ENCODE results near the gene B3GNT2.

B3GNT2 gene

GRCh38 chr2:62202729-62203128, 6.8 kb downstream of the B3GNT2 start:
- no peak for DNase-seq (ENCODE audit: low read depth in 2 of 2, low spot score in 1 of 2)

- no peak for DNase-seq (ENCODE audit: low read depth in 2 of 2, low spot score in 1 of 2)
These were observed 7.5 kb downstream of the B3GNT2 start for GRCh38 chr2:62203459-62203858.

GRCh38 chr2:62204998-62205496, 9.1 kb downstream of the B3GNT2 start:
- no peak for DNase-seq (ENCODE audit: low read depth in 2 of 2, low spot score in 1 of 2)

- no peak for DNase-seq (ENCODE audit: low read depth in 2 of 2, low spot score in 1 of 2)
These were observed 9.6 kb downstream of the B3GNT2 start for GRCh38 chr2:62205554-62205953.

- DNase-seq (ENCODE audit: low read depth in 2 of 2, low spot score in 1 of 2) = no peak
These were observed 10.1 kb downstream of the B3GNT2 start for GRCh38 chr2:62206024-62206423.

- no peak for DNase-seq (ENCODE audit: low read depth in 2 of 2, low spot score in 1 of 2)
These were observed 11.6 kb downstream of the B3GNT2 start for GRCh38 chr2:62207491-62207890.

GRCh38 chr2:62208074-62208757, 12.3 kb downstream of the B3GNT2 start:
- no peak for DNase-seq (ENCODE audit: low read depth in 2 of 2, low spot score in 1 of 2)

- no peak for DNase-seq (ENCODE audit: low read depth in 2 of 2, low spot score in 1 of 2)
These were observed 12.8 kb downstream of the B3GNT2 start for GRCh38 chr2:62208758-62209114.

GRCh38 chr2:62209427-62209991, 13.6 kb downstream of the B3GNT2 start:
- no peak for DNase-seq (ENCODE audit: low read depth in 2 of 2, low spot score in 1 of 2)

GRCh38 chr2:62215306-62216064, 19.6 kb downstream of the B3GNT2 start:
- no peak for DNase-seq (ENCODE audit: low read depth in 2 of 2, low spot score in 1 of 2)

- no peak for DNase-seq (ENCODE audit: low read depth in 2 of 2, low spot score in 1 of 2)
These were observed 20.2 kb downstream of the B3GNT2 start for GRCh38 chr2:62216113-62216512.

GRCh38 chr2:62216616-62217015, 20.7 kb downstream of the B3GNT2 start:
- no peak for DNase-seq (ENCODE audit: low read depth in 2 of 2, low spot score in 1 of 2)

- no peak for DNase-seq (ENCODE audit: low read depth in 2 of 2, low spot score in 1 of 2)
These were observed 21.5 kb downstream of the B3GNT2 start for GRCh38 chr2:62217421-62217820.

- DNase-seq (ENCODE audit: low read depth in 2 of 2, low spot score in 1 of 2) = no peak
These were observed 22.1 kb downstream of the B3GNT2 start for GRCh38 chr2:62217970-62218369.

GRCh38 chr2:62219407-62220159, 23.7 kb downstream of the B3GNT2 start:
- no peak for DNase-seq (ENCODE audit: low read depth in 2 of 2, low spot score in 1 of 2)

GRCh38 chr2:62221141-62221540, 25.2 kb downstream of the B3GNT2 start:
- no peak for DNase-seq (ENCODE audit: low read depth in 2 of 2, low spot score in 1 of 2)

GRCh38 chr2:62222171-62222570, 26.3 kb downstream of the B3GNT2 start:
- no peak for DNase-seq (ENCODE audit: low read depth in 2 of 2, low spot score in 1 of 2)

- DNase-seq (ENCODE audit: low read depth in 2 of 2, low spot score in 1 of 2) = no peak
These were observed 26.8 kb downstream of the B3GNT2 start for GRCh38 chr2:62222674-62223073.

- DNase-seq (ENCODE audit: low read depth in 2 of 2, low spot score in 1 of 2) = no peak
These were observed 29.1 kb downstream of the B3GNT2 start for GRCh38 chr2:62224976-62225375.

- DNase-seq (ENCODE audit: low read depth in 2 of 2, low spot score in 1 of 2) = no peak
These were observed 31.6 kb downstream of the B3GNT2 start for GRCh38 chr2:62227386-62228075.

- DNase-seq (ENCODE audit: low read depth in 2 of 2, low spot score in 1 of 2) = no peak
These were observed 33.2 kb downstream of the B3GNT2 start for GRCh38 chr2:62229082-62229605.
